Liver (tissue), 9 donors: Measurements from ENCODE around the gene IGFALS. TPM values are rescaled to one million over a fixed set of nuclear protein-coding genes. Genes with fewer than 3 reads are reported as not detected.

ENCODE experiments used
- DNase-seq: peaks from one replicate; pipeline ENCODE4 v3.0.0-alpha.2; 2017; ENCODE audit warnings: low spot score
- H3K27ac ChIP-seq, 2 donors: one replicate each; pipeline ENCODE4 v1.7.0; 2013; ENCODE audit warnings: inconsistent platforms in 2 of 2, low read length in 2 of 2, control low read depth in 1 of 2, low read depth in 1 of 2, mild to moderate bottlenecking in 1 of 2
- H3K27me3 ChIP-seq, 4 donors: one replicate each; pipeline versions ENCODE4 v1.6.1 to v1.7.0; 2013; ENCODE audit warnings: low read length in 3 of 4, inconsistent platforms in 1 of 4, mild to moderate bottlenecking in 1 of 4, moderate library complexity in 1 of 4; ENCODE audit not compliant: control insufficient read depth in 4 of 4, insufficient read depth in 4 of 4
- H3K36me3 ChIP-seq, 4 donors: one replicate each; pipeline versions ENCODE4 v1.6.1 to v1.7.0; 2013; ENCODE audit warnings: low read length in 3 of 4, mild to moderate bottlenecking in 3 of 4, low read depth in 1 of 4, moderate library complexity in 1 of 4; ENCODE audit not compliant: control insufficient read depth in 4 of 4, insufficient read depth in 3 of 4
- H3K4me1 ChIP-seq, 4 donors: one replicate each; pipeline versions ENCODE4 v1.6.1 to v1.7.0; 2013; ENCODE audit warnings: low read length in 3 of 4, mild to moderate bottlenecking in 3 of 4, moderate library complexity in 1 of 4; ENCODE audit not compliant: control insufficient read depth in 4 of 4, insufficient read depth in 4 of 4
- H3K4me3 ChIP-seq, 3 donors: one replicate each; pipeline versions ENCODE4 v1.6.1 to v1.7.0; 2013; ENCODE audit warnings: low read length in 3 of 3, control low read depth in 1 of 3, low read depth in 1 of 3, mild to moderate bottlenecking in 1 of 3
- H3K9ac ChIP-seq, 2 donors: one replicate each; pipeline ENCODE4 v1.7.0; 2013; ENCODE audit warnings: low read length in 2 of 2, mild to moderate bottlenecking in 2 of 2, moderate library complexity in 2 of 2, control low read depth in 1 of 2, low read depth in 1 of 2
- H3K9me3 ChIP-seq, 4 donors: one replicate each; pipeline versions ENCODE4 v1.6.1 to v1.7.0; 2013; ENCODE audit warnings: low read length in 3 of 4; ENCODE audit not compliant: control insufficient read depth in 4 of 4
- ATF3 ChIP-seq: IDR thresholded peaks from 2 replicates; pipeline ENCODE4 v1.6.1; 2016; ENCODE audit warnings: antibody characterized with exemption
- EGR1 ChIP-seq, 2 donors: IDR thresholded peaks; 2 replicates each; pipeline ENCODE4 v1.6.1; 2016 to 2018; ENCODE audit warnings: antibody characterized with exemption in 2 of 2, low read depth in 2 of 2
- FOXA1 ChIP-seq: IDR thresholded peaks from 2 replicates; pipeline ENCODE4 v1.6.1; 2016; ENCODE audit warnings: antibody characterized with exemption
- FOXA2 ChIP-seq: IDR thresholded peaks from 2 replicates; pipeline ENCODE4 v1.6.1; 2016; ENCODE audit warnings: antibody characterized with exemption
- GABPA ChIP-seq, 2 donors: IDR thresholded peaks in 1 of 2; conservative IDR thresholded peaks in 1 of 2; 2 replicates each; pipeline ENCODE4 v1.6.1; 2016; ENCODE audit warnings: antibody characterized with exemption in 2 of 2, mild to moderate bottlenecking in 1 of 2, moderate library complexity in 1 of 2
- HNF4A ChIP-seq, 2 donors: conservative IDR thresholded peaks; 2 replicates each; pipeline ENCODE4 v1.6.1; 2016; ENCODE audit warnings: antibody characterized with exemption in 2 of 2, mild to moderate bottlenecking in 2 of 2
- HNF4G ChIP-seq: IDR thresholded peaks from 2 replicates; pipeline ENCODE4 v1.6.1; 2016; ENCODE audit warnings: antibody characterized with exemption
- JUND ChIP-seq, 2 donors: IDR thresholded peaks; 2 replicates each; pipeline ENCODE4 v1.6.1; 2016; ENCODE audit warnings: antibody characterized with exemption in 2 of 2
- MAX ChIP-seq: IDR thresholded peaks from 2 replicates; pipeline ENCODE4 v1.6.1; 2016; ENCODE audit warnings: antibody characterized with exemption
- NR2F2 ChIP-seq: IDR thresholded peaks from 2 replicates; pipeline ENCODE4 v1.6.1; 2016; ENCODE audit warnings: antibody characterized with exemption
- RAD21 ChIP-seq, 2 donors: IDR thresholded peaks; 2 replicates each; pipeline ENCODE4 v1.6.1; 2016; ENCODE audit warnings: antibody characterized with exemption in 2 of 2, mild to moderate bottlenecking in 2 of 2
- REST ChIP-seq: IDR thresholded peaks from 2 replicates; pipeline ENCODE4 v1.6.1; 2016; ENCODE audit warnings: antibody characterized with exemption, mild to moderate bottlenecking
- RXRA ChIP-seq, 2 donors: IDR thresholded peaks; 2 replicates each; pipeline ENCODE4 v1.6.1; 2017 to 2018; ENCODE audit warnings: antibody characterized with exemption in 2 of 2, mild to moderate bottlenecking in 1 of 2
- SP1 ChIP-seq: IDR thresholded peaks from 2 replicates; pipeline ENCODE4 v1.6.1; 2018; ENCODE audit warnings: antibody characterized with exemption, mild to moderate bottlenecking
- TAF1 ChIP-seq: conservative IDR thresholded peaks from 2 replicates; pipeline ENCODE4 v1.6.1; 2016; ENCODE audit warnings: antibody characterized with exemption, mild to moderate bottlenecking
- YY1 ChIP-seq: IDR thresholded peaks from 2 replicates; pipeline ENCODE4 v1.6.1; 2016; ENCODE audit warnings: antibody characterized with exemption, mild to moderate bottlenecking
- ZBTB33 ChIP-seq: IDR thresholded peaks from 2 replicates; pipeline ENCODE4 v1.6.1; 2016; ENCODE audit warnings: antibody characterized with exemption
- WGBS: extraction: QIAGEN DNeasy Blood & Tissue Kit; methylation state at CpG from one replicate; pipeline ENCODE4 v1.1.7; 2013; 5-methylcytosine and 5-hydroxymethylcytosine counted together
- polyA plus RNA-seq, 2 donors: library from polyadenylated mRNA; stranded (reverse) in 1 of 2; unstranded in 1 of 2; fragments of 200-250 nt in 1 of 2; fragments of >200 nt in 1 of 2; fragmentation: Nextera tagmentation in 1 of 2; extraction: Ambion mirVana in 1 of 2; gene quantifications; one replicate each; pipeline versions ENCODE4 v1.2.1 to v1.2.3, GENCODE V29; 2013 to 2015
- total RNA-seq, 2 donors: library from RNA; depleted of rRNA; stranded (reverse); fragments of >200 nt; gene quantifications; one replicate each; pipeline ENCODE4 v1.2.3, GENCODE V29; 2014
- donor health status: healthy.
- donor health status: healthy.
- donor health status: healthy.
- donor health status: healthy.
- donor health status: healthy.

IGFALS gene
- total and polyA plus RNA-seq, 4 donors, result 19.8 to 161 (median 68.4) TPM

- Histone ChIP-seq H3K4me3 (peak overlapping the region; percentile 82 to 90 (median 83)), H3K27me3 (no peaks in the 10 kb centered on the region), H3K9me3 (no peaks in the 10 kb centered on the region), H3K4me1 (peaks cover 14 to 60% (median 42%) of the 10 kb centered on the region in 4 donors), H3K9ac (peak overlapping the region; percentile 68 to 75), H3K36me3 (peaks cover 0 to 13% (median 7%) of the 10 kb centered on the region in 4 donors), H3K27ac (peak overlapping the region; percentile 84 to 87)
- no peak for TF ChIP-seq REST
- no peak for TF ChIP-seq RXRA (IDR thresholded peaks at IDR 0.05)
- TF ChIP-seq FOXA1, result no peak
- TF ChIP-seq HNF4G, result no peak
- TF ChIP-seq MAX, result no peak
- TF ChIP-seq EGR1 (IDR thresholded peaks at IDR 0.05; ENCODE audit: low read depth in 2 of 2), result no peak
- TF ChIP-seq SP1, result no peak
- TF ChIP-seq ZBTB33, result no peak
- TF ChIP-seq HNF4A (conservative IDR thresholded peaks at IDR 0.05), result no peak
- no peak for TF ChIP-seq ATF3
- TF ChIP-seq FOXA2, result no peak
- no peak for TF ChIP-seq TAF1
- no peak for TF ChIP-seq YY1
- TF ChIP-seq JUND (IDR thresholded peaks at IDR 0.05), result no peak
- no peak for DNase-seq
- WGBS, result under 1% methylated on average over 70 of the region's 70 CpGs
Observed at GRCh38 chr16:1781758-1782407, 11.6 kb downstream of the IGFALS start.

GRCh38 chr16:1781254-1781653 lies 12.3 kb downstream of the IGFALS start:
- 67% methylated on average over 20 of the region's 20 CpGs for WGBS
- Histone ChIP-seq H3K9me3 (no peaks in the 10 kb centered on the region), H3K36me3 (peaks cover 0 to 18% (median 8%) of the 10 kb centered on the region in 4 donors), H3K27me3 (no peaks in the 10 kb centered on the region), H3K4me1 (peaks cover 14 to 59% (median 41%) of the 10 kb centered on the region in 4 donors), H3K27ac (peak overlapping the region; percentile 84 to 87), H3K9ac (peak overlapping the region; percentile 68 to 75), H3K4me3 (peak overlapping the region in 2 of 3 donors; percentile 83 to 90)
- DNase-seq, result no peak
- TF ChIP-seq EGR1 (IDR thresholded peaks at IDR 0.05; ENCODE audit: low read depth in 2 of 2) (no peak), FOXA1 (no peak), YY1 (no peak), NR2F2 (no peak), SP1 (no peak), MAX (no peak), ZBTB33 (no peak), REST (no peak), FOXA2 (no peak), JUND (IDR thresholded peaks at IDR 0.05) (no peak), HNF4G (no peak), GABPA (IDR thresholded peaks at IDR 0.05 in 1 of 2, conservative IDR thresholded peaks at IDR 0.05 in 1 of 2) (no peak), RAD21 (IDR thresholded peaks at IDR 0.05) (no peak), ATF3 (no peak)
